MM.1S (cell line): Measurements from ENCODE around the gene DMRTB1.

Experiments
- EZH2 ChIP-seq: fragments of 300-600 bp; sonication (generic); optimal IDR thresholded peaks from 2 replicates; pipeline ENCODE3; 2017; ENCODE audit warnings: low read depth, mild to moderate bottlenecking, antibody characterized with exemption, low read length, mixed read lengths
- TF ChIP-seq, protein P1 (sequence below): fragments of 300-600 bp; sonication (generic); IDR thresholded peaks from 2 replicates; pipeline ENCODE4 v1.5.1; 2016; ENCODE audit warnings: antibody characterized with exemption, low read length, mixed read lengths

DNA sequence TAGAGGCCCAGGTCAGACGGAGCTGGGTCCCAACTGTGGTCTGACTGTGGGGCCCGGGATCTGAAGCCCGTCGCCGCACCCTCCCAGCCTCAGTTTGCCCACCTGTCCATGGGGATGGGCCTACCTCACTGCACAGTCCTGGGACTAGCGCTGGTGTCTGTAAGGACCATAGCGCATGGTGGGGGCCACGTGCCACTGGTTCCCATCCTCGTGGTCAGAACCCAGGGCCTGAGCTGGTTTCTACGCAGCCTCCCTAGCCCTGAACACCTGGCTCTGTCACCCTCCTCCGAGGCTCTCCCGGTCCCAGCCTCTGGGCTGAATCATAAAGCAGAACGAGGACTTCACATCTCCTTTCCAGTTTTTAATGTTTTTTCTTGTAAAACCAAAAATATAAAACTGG lies 46.7 kb downstream of the DMRTB1 start:
- TF ChIP-seq EZH2 = no peak
- TF ChIP-seq, protein P1, sequence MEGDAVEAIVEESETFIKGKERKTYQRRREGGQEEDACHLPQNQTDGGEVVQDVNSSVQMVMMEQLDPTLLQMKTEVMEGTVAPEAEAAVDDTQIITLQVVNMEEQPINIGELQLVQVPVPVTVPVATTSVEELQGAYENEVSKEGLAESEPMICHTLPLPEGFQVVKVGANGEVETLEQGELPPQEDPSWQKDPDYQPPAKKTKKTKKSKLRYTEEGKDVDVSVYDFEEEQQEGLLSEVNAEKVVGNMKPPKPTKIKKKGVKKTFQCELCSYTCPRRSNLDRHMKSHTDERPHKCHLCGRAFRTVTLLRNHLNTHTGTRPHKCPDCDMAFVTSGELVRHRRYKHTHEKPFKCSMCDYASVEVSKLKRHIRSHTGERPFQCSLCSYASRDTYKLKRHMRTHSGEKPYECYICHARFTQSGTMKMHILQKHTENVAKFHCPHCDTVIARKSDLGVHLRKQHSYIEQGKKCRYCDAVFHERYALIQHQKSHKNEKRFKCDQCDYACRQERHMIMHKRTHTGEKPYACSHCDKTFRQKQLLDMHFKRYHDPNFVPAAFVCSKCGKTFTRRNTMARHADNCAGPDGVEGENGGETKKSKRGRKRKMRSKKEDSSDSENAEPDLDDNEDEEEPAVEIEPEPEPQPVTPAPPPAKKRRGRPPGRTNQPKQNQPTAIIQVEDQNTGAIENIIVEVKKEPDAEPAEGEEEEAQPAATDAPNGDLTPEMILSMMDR = no peak
